Esophagus muscularis mucosa (tissue), 4 donors: ENCODE measurements around the gene RBL2.

Source experiments
- EP300 ChIP-seq: sonication (generic); formaldehyde crosslinking; IDR thresholded peaks from one replicate; pipeline ENCODE4 v1.6.1; 2017; ENCODE audit warnings: antibody characterized with exemption
- POLR2A ChIP-seq: fragments of 450-650 bp; IDR thresholded peaks from one replicate; pipeline ENCODE4 v1.6.1; 2017; ENCODE audit warnings: antibody characterized with exemption, moderate library complexity, mild to moderate bottlenecking, low read depth
- POLR2AphosphoS5 ChIP-seq, 2 donors: sonication (generic); formaldehyde crosslinking; IDR thresholded peaks; one replicate each; pipeline ENCODE4 v1.6.1; 2017; ENCODE audit warnings: antibody characterized with exemption in 2 of 2
- TF ChIP-seq, protein P1 (sequence below), 3 experiments: fragments of 200-600 bp in 2 of 3; fragments of 450-650 bp in 1 of 3; sonication (generic) in 2 of 3; IDR thresholded peaks; one replicate each; pipeline ENCODE4 v1.5.1; 2017 to 2019; ENCODE audit warnings: antibody characterized with exemption in 3 of 3, mild to moderate bottlenecking in 2 of 3, moderate library complexity in 1 of 3

DNA sequence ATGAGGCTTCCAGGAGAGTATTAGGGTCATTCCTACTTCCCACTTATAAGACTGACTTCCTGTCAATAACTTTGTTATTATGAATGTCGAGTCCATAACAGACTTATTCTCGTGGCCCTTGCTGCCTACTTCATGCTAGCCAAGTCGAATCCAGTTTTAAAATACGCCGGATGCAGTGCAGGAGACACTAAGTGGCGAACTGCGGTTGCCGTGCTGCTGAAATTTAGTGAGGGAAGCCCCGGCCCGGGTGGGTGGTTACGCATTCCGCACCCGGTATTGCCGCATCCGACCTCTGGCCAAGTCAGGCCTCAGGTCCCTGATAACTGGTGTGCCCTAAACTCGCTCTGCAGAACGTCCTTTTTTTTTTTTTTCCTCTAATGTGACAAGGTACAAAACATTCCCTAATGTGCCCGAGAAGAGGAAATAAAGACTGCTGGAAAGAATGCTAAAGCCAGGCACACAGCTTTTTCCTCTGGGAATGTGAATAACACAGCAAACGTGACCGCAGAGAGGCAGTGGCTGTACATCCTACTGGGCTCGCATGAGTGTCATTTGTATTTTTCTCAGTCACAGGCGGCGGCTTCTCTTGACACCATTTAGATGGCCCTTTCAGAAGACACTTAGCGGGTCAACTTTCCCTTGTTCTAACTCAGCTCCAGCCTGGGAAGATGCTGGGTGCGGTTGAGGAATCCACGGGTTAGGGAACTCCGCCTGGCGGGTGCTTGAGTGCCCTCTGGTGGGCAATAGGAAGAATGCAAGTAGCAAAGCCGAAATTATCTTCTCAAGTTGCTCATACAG, 75.8 kb downstream of the RBL2 start:
- TF ChIP-seq, protein P1, sequence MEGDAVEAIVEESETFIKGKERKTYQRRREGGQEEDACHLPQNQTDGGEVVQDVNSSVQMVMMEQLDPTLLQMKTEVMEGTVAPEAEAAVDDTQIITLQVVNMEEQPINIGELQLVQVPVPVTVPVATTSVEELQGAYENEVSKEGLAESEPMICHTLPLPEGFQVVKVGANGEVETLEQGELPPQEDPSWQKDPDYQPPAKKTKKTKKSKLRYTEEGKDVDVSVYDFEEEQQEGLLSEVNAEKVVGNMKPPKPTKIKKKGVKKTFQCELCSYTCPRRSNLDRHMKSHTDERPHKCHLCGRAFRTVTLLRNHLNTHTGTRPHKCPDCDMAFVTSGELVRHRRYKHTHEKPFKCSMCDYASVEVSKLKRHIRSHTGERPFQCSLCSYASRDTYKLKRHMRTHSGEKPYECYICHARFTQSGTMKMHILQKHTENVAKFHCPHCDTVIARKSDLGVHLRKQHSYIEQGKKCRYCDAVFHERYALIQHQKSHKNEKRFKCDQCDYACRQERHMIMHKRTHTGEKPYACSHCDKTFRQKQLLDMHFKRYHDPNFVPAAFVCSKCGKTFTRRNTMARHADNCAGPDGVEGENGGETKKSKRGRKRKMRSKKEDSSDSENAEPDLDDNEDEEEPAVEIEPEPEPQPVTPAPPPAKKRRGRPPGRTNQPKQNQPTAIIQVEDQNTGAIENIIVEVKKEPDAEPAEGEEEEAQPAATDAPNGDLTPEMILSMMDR (IDR thresholded peaks at IDR 0.05), result peak in 2 of 3 experiments; percentile 92 to 93
- TF ChIP-seq POLR2A (no peak), POLR2AphosphoS5 (IDR thresholded peaks at IDR 0.05) (peak in 1 of 2 donors; percentile 45), EP300 (no peak)
